ENCODE data around the gene PRKCQ.

- no peak for TF ChIP-seq POLR2A (IDR thresholded peaks at IDR 0.05)
- no peak for TF ChIP-seq CTCF (IDR thresholded peaks at IDR 0.05)
These were observed 106.6 kb downstream of the PRKCQ start for GRCh38 chr10:6473430-6473829.

Data from testis (tissue), 2 donors.